Measurements from ENCODE around the gene PDE7B.

Gene PDE7B

GRCh38 chr6:136030131-136030530 lies 178.6 kb downstream of the PDE7B start:
- H3K4me3 Mint-ChIP-seq, result no peak overlapping the region
- H3K27me3 Mint-ChIP-seq, result peaks cover 0 to 9% of the 10 kb centered on the region in 2 donors
- DNase-seq, result no peak
- no peaks in the 10 kb centered on the region for H3K9me3 Mint-ChIP-seq
- H3K27ac Mint-ChIP-seq, result no peak overlapping the region
- peaks cover 3% of the 10 kb centered on the region for H3K36me3 Mint-ChIP-seq (ENCODE audit: insufficient read depth)
- no peak for ATAC-seq (replicated peaks)
- H3K4me1 Mint-ChIP-seq (ENCODE audit: low read depth in 2 of 2), result no peaks in the 10 kb centered on the region

GRCh38 chr6:136031982-136032381 lies 180.5 kb downstream of the PDE7B start:
- DNase-seq (no peak), ATAC-seq (replicated peaks) (no peak)
- H3K9me3 Mint-ChIP-seq, result no peaks in the 10 kb centered on the region
- peaks cover 3% of the 10 kb centered on the region for H3K36me3 Mint-ChIP-seq (ENCODE audit: insufficient read depth)
- no peak overlapping the region for H3K4me3 Mint-ChIP-seq
- peaks cover 0 to under 1% of the 10 kb centered on the region in 2 donors for H3K4me1 Mint-ChIP-seq (ENCODE audit: low read depth in 2 of 2)
- peaks cover 14 to 21% of the 10 kb centered on the region in 2 donors for H3K27me3 Mint-ChIP-seq
- H3K27ac Mint-ChIP-seq, result no peak overlapping the region

GRCh38 chr6:136033416-136033815 lies 181.9 kb downstream of the PDE7B start:
- ATAC-seq (replicated peaks), result no peak
- no peaks in the 10 kb centered on the region for H3K9me3 Mint-ChIP-seq
- peaks cover 3% of the 10 kb centered on the region for H3K36me3 Mint-ChIP-seq (ENCODE audit: insufficient read depth)
- no peak overlapping the region for H3K4me3 Mint-ChIP-seq
- no peak overlapping the region for H3K27ac Mint-ChIP-seq
- H3K4me1 Mint-ChIP-seq (ENCODE audit: low read depth in 2 of 2), result peaks cover 0 to 9% of the 10 kb centered on the region in 2 donors
- H3K27me3 Mint-ChIP-seq, result peaks cover 28 to 29% of the 10 kb centered on the region in 2 donors
- no peak for DNase-seq

DNA sequence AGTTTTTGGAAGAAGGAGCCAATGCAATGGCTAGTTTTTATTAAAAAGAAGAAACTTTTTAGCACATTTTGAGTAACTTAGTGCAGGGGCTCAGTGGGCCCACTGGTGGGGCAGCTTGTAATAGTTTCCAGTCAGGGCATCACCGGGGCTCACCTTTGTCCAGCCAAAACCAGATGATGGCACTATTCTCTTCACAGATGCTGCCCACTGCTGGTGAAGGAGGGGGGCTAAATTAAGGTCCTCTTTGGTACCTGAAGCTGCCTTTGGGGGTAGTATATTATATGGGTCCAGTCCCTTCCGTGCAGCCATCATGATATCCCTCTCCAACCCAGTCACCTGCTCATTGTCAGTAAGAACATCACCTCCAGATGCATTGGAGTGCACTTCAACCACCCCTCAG lies 182.9 kb downstream of the PDE7B start:
- Mint-ChIP-seq H3K27ac (no peak overlapping the region), H3K36me3 (ENCODE audit: insufficient read depth) (peaks cover 3% of the 10 kb centered on the region)

DNA sequence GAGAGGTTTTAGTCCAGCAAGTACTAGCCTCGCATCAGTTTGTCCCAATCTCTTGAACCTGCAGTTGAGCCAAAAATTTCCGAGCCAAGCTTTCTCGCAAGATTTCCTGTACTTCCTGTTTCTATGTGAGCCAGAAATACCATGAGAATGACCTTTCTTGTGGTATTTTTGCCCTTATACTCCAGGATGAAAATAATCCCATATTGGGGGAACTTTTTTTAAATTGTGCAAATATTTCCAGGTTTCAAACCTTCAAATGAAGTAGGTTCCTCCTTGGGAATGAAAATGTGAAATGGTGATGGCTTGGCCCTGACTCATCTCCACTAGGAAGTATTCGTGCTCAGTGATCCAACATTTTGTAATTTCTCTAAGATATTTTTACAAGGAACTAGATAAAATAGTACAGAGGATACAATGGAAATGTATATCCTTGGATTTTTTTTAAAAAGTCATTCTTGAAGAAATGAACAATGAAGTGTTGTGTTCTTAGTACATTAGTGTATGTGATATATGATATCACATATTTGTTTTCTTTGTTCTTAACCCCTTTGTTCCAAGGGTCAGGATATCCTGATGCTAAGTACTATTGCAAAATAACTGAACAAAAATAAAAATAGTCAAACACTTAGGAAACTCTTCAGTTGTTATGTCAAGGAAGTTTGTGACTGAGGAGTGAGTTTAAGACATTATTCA lies 184.0 kb downstream of the PDE7B start:
- ATAC-seq (replicated peaks), result no peak
- Mint-ChIP-seq H3K36me3 (ENCODE audit: insufficient read depth) (peaks cover 3% of the 10 kb centered on the region), H3K27me3 (peaks cover 26 to 49% of the 10 kb centered on the region in 2 donors), H3K4me1 (ENCODE audit: low read depth in 2 of 2) (peaks cover 0 to 9% of the 10 kb centered on the region in 2 donors), H3K4me3 (no peak overlapping the region), H3K9me3 (no peaks in the 10 kb centered on the region), H3K27ac (no peak overlapping the region)
- no peak for DNase-seq

More for the DNA sequence above, 182.9 kb downstream of the PDE7B start:
- DNase-seq (no peak), ATAC-seq (replicated peaks) (no peak)
- Mint-ChIP-seq H3K27me3 (peaks cover 21 to 38% of the 10 kb centered on the region in 2 donors), H3K9me3 (no peaks in the 10 kb centered on the region), H3K4me3 (no peak overlapping the region), H3K4me1 (ENCODE audit: low read depth in 2 of 2) (peaks cover 0 to 9% of the 10 kb centered on the region in 2 donors)

DNA sequence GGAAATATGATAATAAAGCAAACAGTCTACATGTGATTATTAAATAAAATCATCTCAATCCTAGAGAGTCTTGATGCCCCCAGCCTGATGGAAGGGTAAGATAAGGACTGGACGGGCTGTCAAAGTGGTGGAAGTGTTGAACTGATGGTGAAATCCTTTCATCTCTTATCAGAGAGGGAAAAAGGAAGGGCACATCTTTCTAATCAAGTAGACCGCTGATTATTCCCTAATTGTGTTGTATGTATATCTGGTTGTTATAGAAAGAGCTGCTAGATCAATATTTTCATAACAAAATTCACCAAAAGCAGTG lies 184.5 kb downstream of the PDE7B start:
- Mint-ChIP-seq H3K27ac (no peak overlapping the region), H3K4me1 (ENCODE audit: low read depth in 2 of 2) (peaks cover 0 to 9% of the 10 kb centered on the region in 2 donors), H3K27me3 (peaks cover 31 to 55% of the 10 kb centered on the region in 2 donors), H3K9me3 (no peaks in the 10 kb centered on the region), H3K4me3 (no peak overlapping the region), H3K36me3 (ENCODE audit: insufficient read depth) (peaks cover 3% of the 10 kb centered on the region)
- ATAC-seq (replicated peaks), result no peak
- DNase-seq, result no peak

- no peak overlapping the region for H3K27ac Mint-ChIP-seq
- peaks cover 36 to 60% of the 10 kb centered on the region in 2 donors for H3K27me3 Mint-ChIP-seq
- DNase-seq, result no peak
- peaks cover 3% of the 10 kb centered on the region for H3K36me3 Mint-ChIP-seq (ENCODE audit: insufficient read depth)
- ATAC-seq (replicated peaks), result no peak
- peaks cover 0 to 9% of the 10 kb centered on the region in 2 donors for H3K4me1 Mint-ChIP-seq (ENCODE audit: low read depth in 2 of 2)
- H3K4me3 Mint-ChIP-seq, result no peak overlapping the region
- no peaks in the 10 kb centered on the region for H3K9me3 Mint-ChIP-seq
Observed at GRCh38 chr6:136036601-136037000, 185.1 kb downstream of the PDE7B start.

DNA sequence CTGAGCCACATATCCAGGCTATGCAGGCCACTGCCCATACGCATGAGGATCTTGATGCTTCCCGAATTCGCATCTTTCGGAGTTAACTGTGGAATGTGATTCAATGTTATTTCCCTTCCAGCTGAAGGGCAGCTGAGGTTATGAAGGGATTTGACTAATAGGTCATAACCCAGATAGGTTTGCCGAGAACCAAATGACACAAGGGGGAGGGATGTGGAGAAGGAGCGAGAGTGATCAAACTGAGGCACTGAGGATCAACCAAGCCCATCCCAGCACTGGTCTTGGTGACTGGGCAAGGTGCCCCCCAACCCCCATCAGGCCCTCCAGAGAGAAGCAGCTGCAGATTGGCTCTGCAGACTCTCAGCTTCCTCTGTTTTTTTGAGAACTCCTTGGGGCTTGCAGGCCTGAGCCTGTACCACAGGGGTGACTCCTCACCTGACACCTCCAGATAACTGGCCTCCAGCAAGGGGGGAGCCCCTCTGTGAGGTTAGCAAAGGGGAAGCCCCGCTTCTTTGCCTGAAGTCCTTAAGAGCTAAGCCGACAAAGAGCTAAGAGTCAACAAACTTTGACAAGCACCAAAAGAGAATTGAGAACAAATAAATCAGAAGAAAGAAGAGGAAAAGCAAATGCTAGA lies 185.9 kb downstream of the PDE7B start:
- no peaks in the 10 kb centered on the region for H3K9me3 Mint-ChIP-seq
- peaks cover 3% of the 10 kb centered on the region for H3K36me3 Mint-ChIP-seq (ENCODE audit: insufficient read depth)
- DNase-seq, result no peak
- peaks cover 39 to 62% of the 10 kb centered on the region in 2 donors for H3K27me3 Mint-ChIP-seq
- no peak overlapping the region for H3K27ac Mint-ChIP-seq
- peaks cover 0 to 9% of the 10 kb centered on the region in 2 donors for H3K4me1 Mint-ChIP-seq (ENCODE audit: low read depth in 2 of 2)
- ATAC-seq (replicated peaks), result no peak
- H3K4me3 Mint-ChIP-seq, result no peak overlapping the region

DNA sequence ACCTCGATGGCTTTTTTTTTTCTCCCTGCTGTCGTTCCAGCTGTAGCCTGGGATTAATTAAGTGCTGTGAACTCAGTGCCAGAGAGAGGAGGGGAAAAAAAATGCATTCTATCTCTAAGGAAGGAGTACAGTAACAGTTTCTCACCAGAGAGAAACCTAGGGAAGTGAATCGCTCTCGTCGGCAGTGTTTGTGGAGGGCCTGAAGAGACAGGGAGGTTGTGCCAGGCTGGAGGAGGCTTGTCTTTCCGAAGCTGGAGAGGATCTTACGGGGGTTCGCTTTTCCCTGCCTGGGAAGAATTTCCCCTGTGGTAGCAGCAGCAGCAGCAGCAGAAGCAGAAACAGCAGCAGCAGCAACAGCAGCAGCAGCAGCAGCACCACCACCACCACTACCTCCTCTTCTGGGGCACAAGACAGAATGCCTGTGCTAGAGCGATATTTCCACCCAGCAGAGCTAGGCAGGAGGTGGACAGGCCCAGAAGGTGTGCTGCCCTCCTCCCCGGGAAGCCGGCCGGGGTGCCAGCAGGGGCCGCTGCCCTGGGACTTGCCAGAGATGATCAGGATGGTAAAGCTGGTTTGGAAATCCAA lies 186.5 kb downstream of the PDE7B start:
- H3K9me3 Mint-ChIP-seq, result no peaks in the 10 kb centered on the region
- peaks cover 39 to 62% of the 10 kb centered on the region in 2 donors for H3K27me3 Mint-ChIP-seq
- no peak for ATAC-seq (replicated peaks)
- peaks cover 3% of the 10 kb centered on the region for H3K36me3 Mint-ChIP-seq (ENCODE audit: insufficient read depth)
- H3K4me3 Mint-ChIP-seq, result no peak overlapping the region
- no peak overlapping the region for H3K27ac Mint-ChIP-seq
- DNase-seq, result no peak
- peaks cover 0 to 9% of the 10 kb centered on the region in 2 donors for H3K4me1 Mint-ChIP-seq (ENCODE audit: low read depth in 2 of 2)

DNA sequence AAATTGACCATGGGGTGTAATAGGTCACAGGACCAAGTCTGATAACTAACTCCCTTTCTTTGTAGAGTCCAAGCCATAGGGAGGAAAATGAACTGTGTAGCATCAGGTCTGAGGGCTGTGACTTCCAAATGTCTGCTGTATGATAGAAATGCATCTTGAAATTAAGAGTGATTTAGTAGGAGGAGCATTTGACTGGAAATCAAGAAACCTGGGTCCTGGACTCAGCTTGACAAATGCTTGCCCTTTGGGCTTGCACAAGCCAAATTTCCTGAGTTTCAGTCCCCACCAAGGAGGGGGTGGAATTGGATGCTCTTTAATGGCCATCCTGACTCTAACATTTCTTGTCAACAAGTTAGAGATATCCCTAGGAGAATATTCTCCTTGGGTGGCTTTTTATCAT lies 187.0 kb downstream of the PDE7B start:
- no peak for ATAC-seq (replicated peaks)
- no peak overlapping the region for H3K4me3 Mint-ChIP-seq
- H3K36me3 Mint-ChIP-seq (ENCODE audit: insufficient read depth), result peaks cover 3% of the 10 kb centered on the region
- no peak overlapping the region for H3K27ac Mint-ChIP-seq
- H3K9me3 Mint-ChIP-seq, result no peaks in the 10 kb centered on the region
- peaks cover 0 to 9% of the 10 kb centered on the region in 2 donors for H3K4me1 Mint-ChIP-seq (ENCODE audit: low read depth in 2 of 2)
- no peak for DNase-seq
- H3K27me3 Mint-ChIP-seq, result peaks cover 39 to 66% of the 10 kb centered on the region in 2 donors

- H3K27ac Mint-ChIP-seq, result no peak overlapping the region
- peaks cover 45 to 72% of the 10 kb centered on the region in 2 donors for H3K27me3 Mint-ChIP-seq
- H3K4me1 Mint-ChIP-seq (ENCODE audit: low read depth in 2 of 2), result peaks cover 0 to 9% of the 10 kb centered on the region in 2 donors
- no peaks in the 10 kb centered on the region for H3K9me3 Mint-ChIP-seq
- no peak for DNase-seq
- no peak overlapping the region for H3K4me3 Mint-ChIP-seq
- ATAC-seq (replicated peaks), result no peak
- peaks cover 3% of the 10 kb centered on the region for H3K36me3 Mint-ChIP-seq (ENCODE audit: insufficient read depth)
Observed at GRCh38 chr6:136039185-136039584, 187.7 kb downstream of the PDE7B start.

GRCh38 chr6:136050475-136050874 lies 199.0 kb downstream of the PDE7B start:
- H3K4me3 Mint-ChIP-seq, result no peak overlapping the region
- DNase-seq, result no peak

DNA sequence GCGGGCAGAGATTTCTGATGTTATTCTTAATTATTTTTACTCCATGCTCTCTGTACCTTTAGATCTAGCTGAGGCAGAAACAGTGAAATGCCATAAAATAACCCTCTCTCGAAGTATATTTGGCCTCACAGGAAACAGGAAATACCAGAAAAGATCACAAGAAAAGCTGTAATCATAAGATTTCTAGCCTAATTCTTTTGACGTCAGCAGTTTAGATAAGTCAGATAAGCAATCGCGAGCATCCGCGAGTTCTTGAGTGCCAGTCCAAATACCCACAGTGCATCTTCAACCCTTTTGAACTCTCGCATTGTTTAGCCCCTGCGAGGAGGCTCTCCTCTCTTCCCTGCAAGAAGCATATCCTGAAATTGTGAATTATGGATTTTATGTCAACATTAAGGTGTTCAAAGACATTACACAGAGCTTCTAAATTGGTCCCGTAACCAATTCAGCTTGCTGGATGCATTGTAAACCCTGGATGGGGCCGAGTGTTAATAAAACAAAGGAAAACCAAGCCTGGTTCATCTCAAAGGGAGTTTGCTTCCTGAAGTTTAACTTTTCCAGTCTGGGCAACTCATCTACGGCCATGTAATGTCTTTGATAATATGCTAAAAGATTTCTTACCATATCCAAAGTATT lies 199.8 kb downstream of the PDE7B start:
- H3K27ac Mint-ChIP-seq, result no peak overlapping the region
- no peaks in the 10 kb centered on the region for H3K36me3 Mint-ChIP-seq (ENCODE audit: insufficient read depth)
- H3K27me3 Mint-ChIP-seq, result peaks cover 0 to 16% of the 10 kb centered on the region in 2 donors
- peak; percentile 14 for ATAC-seq (replicated peaks)
- H3K4me1 Mint-ChIP-seq (ENCODE audit: low read depth in 2 of 2), result peaks cover 2 to 9% of the 10 kb centered on the region in 2 donors
- DNase-seq, result no peak
- H3K9me3 Mint-ChIP-seq, result no peaks in the 10 kb centered on the region
- no peak overlapping the region for H3K4me3 Mint-ChIP-seq

More at GRCh38 chr6:136050475-136050874, 199.0 kb downstream of the PDE7B start:
- ATAC-seq (replicated peaks), result no peak
- H3K36me3 Mint-ChIP-seq (ENCODE audit: insufficient read depth), result no peaks in the 10 kb centered on the region
- H3K27me3 Mint-ChIP-seq, result peaks cover 4 to 16% of the 10 kb centered on the region in 2 donors
- peaks cover 2 to 9% of the 10 kb centered on the region in 2 donors for H3K4me1 Mint-ChIP-seq (ENCODE audit: low read depth in 2 of 2)
- no peaks in the 10 kb centered on the region for H3K9me3 Mint-ChIP-seq
- no peak overlapping the region for H3K27ac Mint-ChIP-seq
